GM10266 (cell line): ENCODE measurements around the gene DTL.

ENCODE experiments used
- DNase-seq: peaks from one replicate; pipeline ENCODE4 v3.0.0; 2012; ENCODE audit errors: extremely low spot score
- CTCF ChIP-seq: IDR thresholded peaks from 2 replicates; pipeline ENCODE4 v1.5.1; 2012; ENCODE audit warnings: mild to moderate bottlenecking, low read depth; ENCODE audit not compliant: control insufficient read depth, insufficient read depth; ENCODE audit errors: missing control alignments

The DTL gene

GRCh38 chr1:212108187-212108586, 72.6 kb downstream of the DTL start:
- no peak for TF ChIP-seq CTCF
- no peak for DNase-seq

GRCh38 chr1:212108981-212109380, 73.4 kb downstream of the DTL start:
- no peak for DNase-seq
- TF ChIP-seq CTCF = no peak

DNA sequence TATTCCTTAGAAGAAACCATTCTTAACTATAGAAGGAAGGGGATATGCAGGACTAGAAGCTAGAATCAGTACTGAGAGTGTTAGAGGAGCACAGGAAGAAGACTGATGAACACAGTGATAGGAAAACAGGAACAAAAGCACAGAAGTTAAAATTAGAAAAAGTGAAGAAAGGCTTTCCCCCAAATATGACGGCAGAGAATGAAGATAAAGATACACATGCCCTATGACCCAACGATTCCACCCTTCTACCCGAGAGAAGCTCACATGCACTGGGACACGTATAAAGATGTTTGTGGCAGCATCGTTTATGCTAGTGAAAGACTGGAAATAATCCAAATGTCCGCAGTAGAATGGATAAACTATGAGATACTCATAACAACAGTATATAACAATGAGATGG, 74.2 kb downstream of the DTL start:
- TF ChIP-seq CTCF = no peak
- no peak for DNase-seq

DNA sequence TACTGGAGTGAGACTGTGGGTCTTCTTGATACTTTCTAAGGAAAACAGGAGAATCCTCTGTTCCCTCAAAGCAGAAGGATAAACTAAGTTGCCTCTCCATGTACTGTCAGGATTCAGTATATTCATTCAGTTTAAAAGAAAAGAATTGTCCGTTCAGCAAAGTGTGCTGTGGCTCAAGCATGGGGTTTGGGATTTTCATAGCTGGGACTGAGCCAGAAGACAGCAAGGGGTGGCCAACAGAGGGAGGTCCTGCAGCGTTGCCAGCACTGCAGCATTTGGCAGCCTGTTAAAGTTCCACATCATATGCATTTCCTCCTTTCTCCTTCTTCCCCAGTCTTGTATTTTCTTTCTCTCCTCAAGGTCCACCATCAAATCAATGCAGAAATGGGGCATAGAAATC, 75.1 kb downstream of the DTL start:
- DNase-seq = no peak
- no peak for TF ChIP-seq CTCF

- DNase-seq = no peak
- no peak for TF ChIP-seq CTCF
These were observed 76.0 kb downstream of the DTL start for GRCh38 chr1:212111536-212111935.

- no peak for TF ChIP-seq CTCF
- no peak for DNase-seq
These were observed 78.2 kb downstream of the DTL start for GRCh38 chr1:212113706-212114105.

DNA sequence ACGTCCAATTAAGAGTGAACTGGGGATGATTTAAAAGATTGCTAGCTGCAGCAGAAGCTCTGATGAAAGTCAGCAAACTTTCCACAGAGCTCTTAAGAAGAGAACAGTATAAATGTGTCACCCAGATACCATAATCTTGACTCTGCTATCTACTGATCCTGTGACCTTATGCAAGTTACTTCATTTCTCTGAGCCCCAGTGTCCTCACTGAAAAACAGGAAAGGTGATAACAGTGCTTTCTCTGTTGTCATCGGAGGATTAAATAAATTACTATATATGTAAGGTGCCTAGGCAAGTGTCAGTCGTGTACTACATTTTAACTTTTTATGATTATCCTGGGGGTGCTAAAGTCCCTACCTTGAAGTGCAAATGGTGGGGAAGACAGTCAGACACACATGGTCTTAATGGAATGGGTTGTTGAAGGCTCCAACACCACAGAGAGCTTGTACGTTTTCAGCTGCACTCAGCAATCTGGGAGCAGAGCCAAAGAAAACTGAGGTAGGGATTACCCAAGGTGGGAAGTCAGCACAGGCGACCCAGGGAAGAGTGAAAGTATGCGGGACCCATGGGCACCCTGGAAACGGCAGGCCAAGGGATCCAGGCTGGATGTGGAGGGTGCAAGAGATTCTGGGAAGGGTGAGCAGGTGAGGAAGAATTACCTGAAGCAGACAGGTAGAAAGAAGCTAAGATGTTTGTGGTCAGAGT, 82.8 kb downstream of the DTL start:
- no peak for DNase-seq

More for the DNA sequence above, 82.8 kb downstream of the DTL start:
- no peak for TF ChIP-seq CTCF
